Endothelial cell of umbilical vein (primary cell): ENCODE results near the gene RSPH6A. TPM values are rescaled to one million over a fixed set of nuclear protein-coding genes. Genes with fewer than 3 reads are reported as not detected.

Experiments
- BruUV-seq: library from RNA; stranded (reverse); fragments of 400-500 nt; replicated peaks from 2 replicates; lab custom pipeline; 2021; lab: Mats Ljungman, UMichigan
- CTCF ChIA-PET: fragments of 300-600, 350-600 bp; sonication (Branson Sonifier 250); formaldehyde crosslinking; loops from one replicate; lab custom pipeline; 2021; ENCODE audit warnings: antibody characterized with exemption, inconsistent platforms; lab: Charles Lee
- POLR2A ChIA-PET: fragments of 300-600, 350-600 bp; sonication (Branson Sonifier 250); formaldehyde crosslinking; loops from one replicate; lab custom pipeline; 2021; ENCODE audit warnings: antibody characterized with exemption, inconsistent platforms; lab: Charles Lee
- DNase-seq: peaks from one replicate; pipeline ENCODE4 v3.0.0-alpha.2; 2011; ENCODE audit warnings: low read depth, low spot score
- FAIRE-seq: peaks from 2 replicates; lab custom pipeline; 2011; peaks lifted over from hg19 to GRCh38; lab: Jason Lieb, UNC
- H2AFZ ChIP-seq: 2 replicates; pipeline ENCODE4 v1.6.0; 2012; ENCODE audit warnings: low read depth, low read length, control low read depth, inconsistent platforms
- H3K27ac ChIP-seq: 2 replicates; pipeline ENCODE4 v1.5.1; 2011; ENCODE audit warnings: low read depth, mild to moderate bottlenecking, control low read depth, low read length, moderate library complexity; ENCODE audit not compliant: insufficient read depth
- H3K27me3 ChIP-seq, 2 experiments: 2 replicates each; pipeline versions ENCODE4 v1.6.0 to v1.6.1; 2011; ENCODE audit warnings: low read length in 2 of 2, mixed read lengths in 1 of 2; ENCODE audit not compliant: control insufficient read depth in 2 of 2, insufficient read depth in 2 of 2
- H3K36me3 ChIP-seq, 2 experiments: 2 replicates in 1 of 2; 3 replicates in 1 of 2; pipeline ENCODE4 v1.5.1; 2011; ENCODE audit warnings: low read length in 2 of 2, mild to moderate bottlenecking in 1 of 2, moderate library complexity in 1 of 2; ENCODE audit not compliant: control insufficient read depth in 2 of 2, insufficient read depth in 2 of 2; ENCODE audit errors: extremely low read depth in 1 of 2
- H3K4me1 ChIP-seq: 3 replicates; pipeline ENCODE4 v1.5.1; 2011; ENCODE audit warnings: mild to moderate bottlenecking, low read length; ENCODE audit not compliant: control insufficient read depth, insufficient read depth; ENCODE audit errors: extremely low read depth
- H3K4me2 ChIP-seq: 2 replicates; pipeline ENCODE4 v1.6.1; 2011; ENCODE audit warnings: low read length, control low read depth, mixed read lengths; ENCODE audit not compliant: insufficient read depth
- H3K4me3 ChIP-seq, 3 experiments: fragments of 200-600 bp in 1 of 3; sonication (generic), shearing (Covaris generic) in 1 of 3; replicated peaks in 1 of 3; 2 replicates each; pipeline ENCODE4 v1.5.1; 2011 to 2016; ENCODE audit warnings: control low read depth in 3 of 3, low read length in 3 of 3, mild to moderate bottlenecking in 2 of 3, inconsistent platforms in 1 of 3, low read depth in 1 of 3, moderate library complexity in 1 of 3; ENCODE audit not compliant: insufficient read depth in 1 of 3
- H3K79me2 ChIP-seq: 2 replicates; pipeline ENCODE4 v1.6.0; 2012; ENCODE audit warnings: low read length, inconsistent platforms; ENCODE audit not compliant: control insufficient read depth, insufficient read depth
- H3K9ac ChIP-seq: replicated peaks from 2 replicates; pipeline ENCODE3; 2011; ENCODE audit warnings: low read length, control low read depth; ENCODE audit not compliant: insufficient read depth; ENCODE audit errors: extremely low read depth
- H3K9me1 ChIP-seq: replicated peaks from 3 replicates; pipeline ENCODE4 v1.6.0; 2011; ENCODE audit warnings: mild to moderate bottlenecking, low read length; ENCODE audit not compliant: control insufficient read depth, insufficient read depth; ENCODE audit errors: extremely low read depth
- H3K9me3 ChIP-seq: replicated peaks from 2 replicates; pipeline ENCODE4 v1.5.1; 2012; ENCODE audit warnings: low read length, inconsistent platforms; ENCODE audit not compliant: control insufficient read depth, insufficient read depth
- H4K20me1 ChIP-seq: replicated peaks from 2 replicates; pipeline ENCODE3; 2011; ENCODE audit warnings: mild to moderate bottlenecking, low read length; ENCODE audit not compliant: control insufficient read depth, insufficient read depth; ENCODE audit errors: extremely low read depth
- EZH2 ChIP-seq: IDR thresholded peaks from 2 replicates; pipeline ENCODE4 v1.6.1; 2012; ENCODE audit warnings: borderline replicate concordance, low read depth, mild to moderate bottlenecking, moderate library complexity, low read length, inconsistent platforms; ENCODE audit not compliant: severe bottlenecking
- FOS ChIP-seq: IDR thresholded peaks from 2 replicates; pipeline ENCODE4 v1.6.1; 2011; ENCODE audit warnings: mild to moderate bottlenecking, low read length, moderate library complexity, borderline replicate concordance; ENCODE audit not compliant: insufficient read depth
- GATA2 ChIP-seq: IDR thresholded peaks from 2 replicates; pipeline ENCODE4 v1.7.0; 2011; ENCODE audit warnings: low read depth, mild to moderate bottlenecking, moderate library complexity, mixed read lengths, low read length; ENCODE audit not compliant: insufficient read length, insufficient read depth
- JUN ChIP-seq: IDR thresholded peaks from 2 replicates; pipeline ENCODE4 v1.6.1; 2011; ENCODE audit warnings: borderline replicate concordance, low read depth; ENCODE audit not compliant: insufficient read length, insufficient read depth
- MYC ChIP-seq: IDR thresholded peaks from one replicate; pipeline ENCODE4 v1.6.1; 2011; ENCODE audit warnings: mild to moderate bottlenecking, low read depth, low read length
- POLR2A ChIP-seq: IDR thresholded peaks from 2 replicates; pipeline ENCODE4 v1.6.1; 2012; ENCODE audit warnings: low read depth, mild to moderate bottlenecking, control low read depth, low read length
- POLR2AphosphoS5 ChIP-seq: IDR thresholded peaks from 2 replicates; pipeline ENCODE4 v1.6.1; 2012; ENCODE audit warnings: low read depth, mild to moderate bottlenecking, control low read depth, low read length, moderate library complexity; ENCODE audit not compliant: insufficient read depth
- dilution Hi-C: fragments of 300-500 bp; cut with MboI; formaldehyde crosslinking; loops from one replicate; pipeline ENCODE4 v1.15.0; 2019; ENCODE audit warnings: low sequenced_read_pairs; ENCODE audit not compliant: extremely low pct_ligation_motif_present
- intact Hi-C: fragments of 100-400 bp; cut with micrococcal nuclease; formaldehyde crosslinking; loops from one replicate; pipeline ENCODE4 v1.10.0; 2022
- polyA plus RNA-seq, 4 experiments: library from polyadenylated mRNA; depleted of rRNA in 3 of 4; stranded (reverse) in 3 of 4; unstranded in 1 of 4; fragments of >200 nt; gene quantifications; 2 replicates each; pipeline versions ENCODE4 v1.2.1 to v1.2.3, GENCODE V29; 2011 to 2012; ENCODE audit warnings: missing spikeins in 1 of 4
- total RNA-seq: library from RNA; stranded (reverse); gene quantifications from 2 replicates; pipeline ENCODE4 v1.2.3, GENCODE V29; 2021
- TF ChIP-seq, protein P1 (sequence below), 2 donors: IDR thresholded peaks; 1 replicate in 1 of 2; 2 replicates in 1 of 2; pipeline ENCODE4 v1.5.1; 2011; ENCODE audit warnings: low read length in 2 of 2, mild to moderate bottlenecking in 2 of 2, moderate library complexity in 2 of 2, control low read depth in 1 of 2, inconsistent platforms in 1 of 2, low read depth in 1 of 2; ENCODE audit not compliant: insufficient read depth in 1 of 2; ENCODE audit errors: extremely low read depth in 1 of 2
- TF ChIP-seq, protein P2 (sequence below): IDR thresholded peaks from 2 replicates; pipeline ENCODE4 v1.6.1; 2011; ENCODE audit not compliant: insufficient read depth, insufficient read length

The RSPH6A gene
- total and polyA plus RNA-seq, 2 donors (not counting 3 experiments of a cell fraction or from before 2014, with no cell fraction given): 0.03 to 0.62 TPM

DNA sequence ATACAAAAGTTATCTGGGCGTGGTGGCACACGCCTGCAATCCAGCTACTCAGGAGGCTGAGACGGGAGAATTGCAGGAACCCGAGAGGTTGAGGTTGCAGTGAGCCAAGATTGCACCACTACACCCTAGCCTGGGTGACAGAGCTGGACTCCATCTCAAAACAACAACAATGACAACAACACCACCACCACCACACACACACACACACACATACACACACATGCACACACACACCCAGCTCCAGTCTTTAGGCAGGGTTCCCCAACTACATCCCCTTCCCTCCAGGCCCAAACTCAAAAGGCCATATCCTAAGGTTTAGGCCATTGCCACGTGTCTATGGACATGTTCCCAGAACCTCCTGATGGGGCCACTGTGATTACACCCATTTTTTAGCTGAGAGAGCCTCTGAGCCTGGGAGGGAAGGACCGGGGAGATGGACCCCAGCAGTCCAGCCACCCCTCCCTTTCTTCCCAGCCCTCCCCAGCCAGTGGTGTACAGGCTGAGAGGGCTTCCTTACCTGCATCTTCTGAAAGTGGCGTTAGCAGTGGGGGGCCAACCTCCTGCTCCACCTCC lies 13.4 kb downstream of the RSPH6A start:
- Histone ChIP-seq H4K20me1 (no peaks in the 10 kb centered on the region), H3K27ac (no peak overlapping the region), H3K27me3 (no peaks in the 10 kb centered on the region), H3K4me3 (no peak overlapping the region), H3K9me3 (no peaks in the 10 kb centered on the region), H3K4me1 (no peaks in the 10 kb centered on the region), H3K4me2 (no peak overlapping the region), H3K9ac (no peak overlapping the region), H2AFZ (no peak overlapping the region), H3K36me3 (no peaks in the 10 kb centered on the region), H3K9me1 (no peaks in the 10 kb centered on the region), H3K79me2 (no peaks in the 10 kb centered on the region)
- intact Hi-C loops (no loop called here), dilution Hi-C loops (no loop called here)
- ChIA-PET POLR2A (interaction anchor here (0.6 kb wide), 1 partner anchor 20 kb away, joined by 6 read pairs; the partner anchor contains the start of gene DMPK), CTCF (interaction anchor here (0.6 to 5.7 kb wide), 3 partner anchors 15 to 1504 kb away, joined by 4 to 125 read pairs (median 38); partner anchors contain the start of gene SIX5)
- DNase-seq: no peak
- TF ChIP-seq EZH2 (no peak), GATA2 (no peak), POLR2AphosphoS5 (no peak), MYC (no peak), JUN (no peak), FOS (no peak), POLR2A (no peak)
- TF ChIP-seq, protein P1, sequence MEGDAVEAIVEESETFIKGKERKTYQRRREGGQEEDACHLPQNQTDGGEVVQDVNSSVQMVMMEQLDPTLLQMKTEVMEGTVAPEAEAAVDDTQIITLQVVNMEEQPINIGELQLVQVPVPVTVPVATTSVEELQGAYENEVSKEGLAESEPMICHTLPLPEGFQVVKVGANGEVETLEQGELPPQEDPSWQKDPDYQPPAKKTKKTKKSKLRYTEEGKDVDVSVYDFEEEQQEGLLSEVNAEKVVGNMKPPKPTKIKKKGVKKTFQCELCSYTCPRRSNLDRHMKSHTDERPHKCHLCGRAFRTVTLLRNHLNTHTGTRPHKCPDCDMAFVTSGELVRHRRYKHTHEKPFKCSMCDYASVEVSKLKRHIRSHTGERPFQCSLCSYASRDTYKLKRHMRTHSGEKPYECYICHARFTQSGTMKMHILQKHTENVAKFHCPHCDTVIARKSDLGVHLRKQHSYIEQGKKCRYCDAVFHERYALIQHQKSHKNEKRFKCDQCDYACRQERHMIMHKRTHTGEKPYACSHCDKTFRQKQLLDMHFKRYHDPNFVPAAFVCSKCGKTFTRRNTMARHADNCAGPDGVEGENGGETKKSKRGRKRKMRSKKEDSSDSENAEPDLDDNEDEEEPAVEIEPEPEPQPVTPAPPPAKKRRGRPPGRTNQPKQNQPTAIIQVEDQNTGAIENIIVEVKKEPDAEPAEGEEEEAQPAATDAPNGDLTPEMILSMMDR (IDR thresholded peaks at IDR 0.05; ENCODE audit: extremely low read depth in 1 of 2, insufficient read depth in 1 of 2, low read depth in 1 of 2, low read length in 2 of 2): no peak
- TF ChIP-seq, protein P2, sequence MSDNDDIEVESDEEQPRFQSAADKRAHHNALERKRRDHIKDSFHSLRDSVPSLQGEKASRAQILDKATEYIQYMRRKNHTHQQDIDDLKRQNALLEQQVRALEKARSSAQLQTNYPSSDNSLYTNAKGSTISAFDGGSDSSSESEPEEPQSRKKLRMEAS: no peak
- BruUV-seq: no TSS peak
- no peak for FAIRE-seq
